ENCODE measurements around the gene SMAD7. TPM values are rescaled to one million over a fixed set of nuclear protein-coding genes. Genes with fewer than 3 reads are reported as not detected.

Gene SMAD7
- total RNA-seq, 2 donors from 2014 or later: 55.1 to 98.1 TPM

GRCh38 chr18:48925491-48925780 is 25.3 kb downstream of the SMAD7 start:
- Histone ChIP-seq H3K4me3 (no peak overlapping the region), H3K27me3 (no peaks in the 10 kb centered on the region), H3K36me3 (peaks cover 12% of the 10 kb centered on the region), H3K9me3 (no peaks in the 10 kb centered on the region), H3K27ac (peak overlapping the region; percentile 68 to 73), H3K4me1 (peaks cover 0 to 98% of the 10 kb centered on the region in 2 donors)
- DNase-seq (ENCODE audit: low spot score): no peak
- no peak for TF ChIP-seq CTCF (IDR thresholded peaks at IDR 0.05)

GRCh38 chr18:48924630-48925490 is 25.9 kb downstream of the SMAD7 start:
- Histone ChIP-seq H3K4me3 (peak overlapping the region in 1 of 2 donors; percentile 8), H3K27me3 (no peaks in the 10 kb centered on the region), H3K36me3 (peaks cover 17% of the 10 kb centered on the region), H3K27ac (peak overlapping the region; percentile 68 to 73), H3K4me1 (peaks cover 0 to 95% of the 10 kb centered on the region in 2 donors), H3K9me3 (no peaks in the 10 kb centered on the region)
- TF ChIP-seq CTCF (IDR thresholded peaks at IDR 0.05): no peak
- no peak for DNase-seq (ENCODE audit: low spot score)

- H3K36me3 ChIP-seq: peaks cover 17% of the 10 kb centered on the region
- DNase-seq (ENCODE audit: low spot score): no peak
- H3K4me3 ChIP-seq: peak overlapping the region in 1 of 2 donors; percentile 36
- H3K9me3 ChIP-seq: no peaks in the 10 kb centered on the region
- peaks cover 0 to 87% of the 10 kb centered on the region in 2 donors for H3K4me1 ChIP-seq
- TF ChIP-seq CTCF (IDR thresholded peaks at IDR 0.05): no peak
- peak overlapping the region; percentile 68 to 73 for H3K27ac ChIP-seq
- H3K27me3 ChIP-seq: no peaks in the 10 kb centered on the region
Measured at GRCh38 chr18:48923746-48924629, 26.8 kb downstream of the SMAD7 start.

- DNase-seq (ENCODE audit: low spot score): no peak
- Histone ChIP-seq H3K36me3 (peaks cover 17% of the 10 kb centered on the region), H3K27me3 (no peaks in the 10 kb centered on the region), H3K9me3 (no peaks in the 10 kb centered on the region), H3K4me1 (peaks cover 0 to 83% of the 10 kb centered on the region in 2 donors), H3K4me3 (peak overlapping the region; percentile 30 to 36), H3K27ac (peak overlapping the region; percentile 68 to 73)
- no peak for TF ChIP-seq CTCF (IDR thresholded peaks at IDR 0.05)
Measured at GRCh38 chr18:48922801-48923730, 27.7 kb downstream of the SMAD7 start.

GRCh38 chr18:48922226-48922800 is 28.5 kb downstream of the SMAD7 start:
- TF ChIP-seq CTCF (IDR thresholded peaks at IDR 0.05): no peak
- no peak for DNase-seq (ENCODE audit: low spot score)
- Histone ChIP-seq H3K4me3 (peak overlapping the region; percentile 30 to 36), H3K27ac (peak overlapping the region; percentile 68 to 73), H3K36me3 (peaks cover 17% of the 10 kb centered on the region), H3K27me3 (no peaks in the 10 kb centered on the region), H3K4me1 (peaks cover 0 to 75% of the 10 kb centered on the region in 2 donors), H3K9me3 (no peaks in the 10 kb centered on the region)
